GM21390 (cell line): ENCODE measurements around the gene DNAI1.

Experiments used
- ATAC-seq: cut with Tn5 transposase; IDR thresholded peaks from one replicate; pipeline ENCODE4 v1.9.1; 2021; ENCODE audit not compliant: unreplicated experiment

DNAI1 gene

GRCh38 chr9:34486572-34486971, 28.0 kb downstream of the DNAI1 start:
- no peak for ATAC-seq

GRCh38 chr9:34490360-34490759, 31.8 kb downstream of the DNAI1 start:
- ATAC-seq: no peak

GRCh38 chr9:34490760-34491159, 32.2 kb downstream of the DNAI1 start:
- ATAC-seq: no peak

- no peak for ATAC-seq
Measured at GRCh38 chr9:34491596-34491995, 33.0 kb downstream of the DNAI1 start.

- no peak for ATAC-seq
Measured at GRCh38 chr9:34492051-34492450, 33.4 kb downstream of the DNAI1 start.

GRCh38 chr9:34493972-34494535, 35.4 kb downstream of the DNAI1 start:
- ATAC-seq: no peak

- ATAC-seq: no peak
Measured at GRCh38 chr9:34496149-34496712, 37.6 kb downstream of the DNAI1 start.

GRCh38 chr9:34498553-34498952, 39.9 kb downstream of the DNAI1 start:
- no peak for ATAC-seq

- no peak for ATAC-seq
Measured at GRCh38 chr9:34499076-34499475, 40.5 kb downstream of the DNAI1 start.

GRCh38 chr9:34500623-34501267, 42.1 kb downstream of the DNAI1 start:
- ATAC-seq: no peak

- ATAC-seq: no peak
Measured at GRCh38 chr9:34501372-34501771, 42.8 kb downstream of the DNAI1 start.

- no peak for ATAC-seq
Measured at GRCh38 chr9:34501889-34502425, 43.4 kb downstream of the DNAI1 start.

GRCh38 chr9:34502471-34502870, 43.9 kb downstream of the DNAI1 start:
- no peak for ATAC-seq

- no peak for ATAC-seq
Measured at GRCh38 chr9:34502891-34503290, 44.3 kb downstream of the DNAI1 start.

GRCh38 chr9:34503406-34503805, 44.8 kb downstream of the DNAI1 start:
- no peak for ATAC-seq

- ATAC-seq: no peak
Measured at GRCh38 chr9:34505370-34506120, 46.9 kb downstream of the DNAI1 start.

- no peak for ATAC-seq
Measured at GRCh38 chr9:34506623-34507022, 48.0 kb downstream of the DNAI1 start.

GRCh38 chr9:34507556-34507955, 49.0 kb downstream of the DNAI1 start:
- ATAC-seq: no peak

GRCh38 chr9:34507966-34508365, 49.4 kb downstream of the DNAI1 start:
- ATAC-seq: no peak

- no peak for ATAC-seq
Measured at GRCh38 chr9:34508463-34508862, 49.9 kb downstream of the DNAI1 start.

- ATAC-seq: no peak
Measured at GRCh38 chr9:34508951-34509350, 50.3 kb downstream of the DNAI1 start.
